D341Med (cell line): ENCODE measurements around the gene SERPINI2.
"Not testable (repeated sequence)": the region's sequence is repeated elsewhere in the genome, so short reads cannot be mapped to it uniquely, and the experiment has no call there.

ENCODE experiments used
- DNase-seq: peaks from one replicate; pipeline ENCODE4 v3.0.0; 2012; ENCODE audit warnings: low spot score

SERPINI2 gene

GRCh38 chr3:167450195-167450594 lies 23.6 kb downstream of the SERPINI2 start:
- no peak for DNase-seq

- no peak for DNase-seq
Measured at GRCh38 chr3:167445491-167445890, 28.4 kb downstream of the SERPINI2 start.

- DNase-seq = no peak
Measured at GRCh38 chr3:167441256-167441655, 32.6 kb downstream of the SERPINI2 start.

DNA sequence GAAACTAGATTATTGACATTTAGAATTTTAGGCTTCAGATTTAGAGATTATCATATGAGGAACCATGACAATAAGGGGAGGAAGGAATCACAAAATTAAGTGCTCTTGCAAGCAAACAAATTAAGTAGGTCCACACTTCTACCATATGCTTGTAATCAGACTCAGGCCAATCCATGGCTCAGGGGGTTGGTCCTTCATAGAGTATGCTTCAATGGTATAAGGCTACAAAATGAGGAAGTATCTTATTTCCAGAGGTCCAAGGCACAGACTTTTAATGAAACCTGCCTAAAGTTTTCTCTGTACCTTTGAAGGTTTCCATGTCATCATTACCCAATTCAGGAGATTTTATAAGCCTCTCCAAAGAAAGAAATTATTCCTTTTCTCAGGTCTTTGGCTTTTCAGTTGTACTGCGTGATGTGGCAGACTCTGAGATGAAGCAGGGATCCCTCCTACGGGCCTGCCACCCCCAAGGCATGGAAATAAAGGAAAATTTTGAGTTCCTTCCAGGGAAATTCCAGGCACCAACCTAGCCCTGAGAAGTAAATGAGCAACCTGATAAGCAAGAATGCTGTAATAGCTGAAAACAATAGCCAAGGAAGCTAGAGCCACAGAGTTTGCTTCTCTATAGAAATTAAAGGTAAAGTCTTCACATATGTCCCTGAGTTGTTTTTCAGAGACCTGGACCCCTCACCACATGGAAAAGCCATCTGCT lies 36.3 kb downstream of the SERPINI2 start:
- no peak for DNase-seq

- not testable (repeated sequence) for DNase-seq
Measured at GRCh38 chr3:167426962-167427361, 46.9 kb downstream of the SERPINI2 start.

GRCh38 chr3:167422396-167422795 lies 51.4 kb downstream of the SERPINI2 start:
- DNase-seq = not testable (repeated sequence)

DNA sequence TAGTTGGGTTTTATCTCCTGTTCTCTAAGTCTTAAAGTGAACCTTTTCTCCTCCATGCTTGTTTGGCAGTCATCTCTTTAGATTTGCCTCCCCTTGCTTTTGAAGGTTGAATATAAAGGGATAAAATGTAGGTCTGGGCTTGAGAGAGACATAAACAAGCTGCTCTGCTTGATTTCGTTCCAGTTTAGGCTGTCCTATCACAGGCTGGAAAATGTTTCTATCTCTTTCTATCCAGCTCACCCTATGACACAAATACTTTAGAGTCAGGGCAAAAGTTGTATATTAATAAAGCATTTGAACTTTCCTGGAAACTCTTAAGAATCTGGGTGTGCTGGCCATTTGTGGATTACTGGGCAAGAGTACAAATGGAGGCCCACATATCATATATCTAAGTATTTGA lies 64.2 kb downstream of the SERPINI2 start:
- no peak for DNase-seq

- DNase-seq = peak; percentile 74
Measured at GRCh38 chr3:167406876-167407492, 66.9 kb downstream of the SERPINI2 start.

DNA sequence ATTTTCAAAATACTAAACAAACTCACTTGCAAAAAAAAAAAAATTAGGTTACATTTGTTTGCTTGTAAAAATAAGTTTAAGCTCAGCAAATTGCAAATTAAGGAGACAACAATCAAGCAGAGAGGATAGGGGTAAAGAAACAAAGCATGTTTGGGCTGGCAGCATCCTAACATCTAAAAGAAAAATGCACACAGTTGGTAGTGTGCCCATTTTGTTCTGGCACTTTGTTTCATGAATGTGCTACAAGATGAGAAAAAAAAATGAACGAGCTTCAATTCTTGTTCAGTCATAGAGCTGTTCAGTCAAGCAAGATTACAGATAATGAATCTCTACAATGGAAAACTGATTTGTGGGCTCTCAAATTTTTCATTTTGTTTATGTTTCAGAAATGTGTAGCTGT lies 76.0 kb downstream of the SERPINI2 start:
- DNase-seq = no peak

DNA sequence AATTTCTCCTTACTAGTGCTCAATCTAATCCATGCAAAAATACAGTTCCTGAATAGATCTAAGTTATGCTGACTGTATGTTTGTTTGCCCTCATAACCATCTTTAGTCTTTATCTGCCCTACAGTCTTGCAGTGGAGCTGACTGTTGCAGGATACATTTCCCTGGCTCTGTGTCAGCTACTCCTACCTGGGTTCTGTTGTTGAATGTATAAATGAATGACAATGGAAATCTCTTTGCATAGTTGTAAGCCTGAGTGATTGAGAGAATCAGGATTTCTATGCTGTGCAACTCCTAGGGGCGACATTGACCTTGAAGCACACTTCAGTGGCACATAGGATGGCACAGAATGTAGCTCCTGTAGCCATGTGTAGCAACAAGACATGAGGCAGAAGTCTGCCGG lies 77.8 kb downstream of the SERPINI2 start:
- DNase-seq = no peak

- DNase-seq = no peak
Measured at GRCh38 chr3:167394003-167394402, 79.8 kb downstream of the SERPINI2 start.
